GM19043 (cell line): Measurements from ENCODE around the gene FAM13C.

Experiments used
- ATAC-seq: cut with Tn5 transposase; IDR thresholded peaks from one replicate; pipeline ENCODE4 v1.9.1; 2021; ENCODE audit warnings: low read depth; ENCODE audit not compliant: unreplicated experiment

The FAM13C gene

GRCh38 chr10:59283456-59284091 lies 78.8 kb downstream of the FAM13C start:
- no peak for ATAC-seq

- no peak for ATAC-seq
Observed at GRCh38 chr10:59281861-59282260, 80.5 kb downstream of the FAM13C start.

- ATAC-seq: no peak
Observed at GRCh38 chr10:59279991-59280505, 82.3 kb downstream of the FAM13C start.

- no peak for ATAC-seq
Observed at GRCh38 chr10:59279476-59279875, 82.9 kb downstream of the FAM13C start.

GRCh38 chr10:59276919-59277318 lies 85.4 kb downstream of the FAM13C start:
- ATAC-seq: no peak

GRCh38 chr10:59276133-59276532 lies 86.2 kb downstream of the FAM13C start:
- ATAC-seq: no peak

GRCh38 chr10:59273445-59273844 lies 88.9 kb downstream of the FAM13C start:
- no peak for ATAC-seq

- no peak for ATAC-seq
Observed at GRCh38 chr10:59272061-59272460, 90.3 kb downstream of the FAM13C start.

GRCh38 chr10:59271160-59271559 lies 91.2 kb downstream of the FAM13C start:
- no peak for ATAC-seq

GRCh38 chr10:59270492-59270891 lies 91.9 kb downstream of the FAM13C start:
- ATAC-seq: no peak

GRCh38 chr10:59269651-59270050 lies 92.7 kb downstream of the FAM13C start:
- no peak for ATAC-seq

GRCh38 chr10:59268460-59268859 lies 93.9 kb downstream of the FAM13C start:
- no peak for ATAC-seq

- ATAC-seq: no peak
Observed at GRCh38 chr10:59266321-59266720, 96.0 kb downstream of the FAM13C start.

- ATAC-seq: no peak
Observed at GRCh38 chr10:59265141-59265540, 97.2 kb downstream of the FAM13C start.

GRCh38 chr10:59258890-59259289 lies 103.5 kb downstream of the FAM13C start:
- ATAC-seq: no peak

GRCh38 chr10:59257224-59257623 lies 105.1 kb downstream of the FAM13C start:
- no peak for ATAC-seq

GRCh38 chr10:59255463-59255862 lies 106.9 kb downstream of the FAM13C start:
- ATAC-seq: no peak

GRCh38 chr10:59252491-59252890 lies 109.9 kb downstream of the FAM13C start:
- no peak for ATAC-seq

- no peak for ATAC-seq
Observed at GRCh38 chr10:59245686-59246085, 116.7 kb downstream of the FAM13C start.

- no peak for ATAC-seq
Observed at GRCh38 chr10:59244871-59245270, 117.5 kb downstream of the FAM13C start.

GRCh38 chr10:59243611-59244195 lies 118.6 kb downstream of the FAM13C start:
- no peak for ATAC-seq

- ATAC-seq: no peak
Observed at GRCh38 chr10:59242991-59243390, 119.4 kb downstream of the FAM13C start.
